Pancreas (tissue), 10 donors: ENCODE data around the gene SORBS2. TPM values are rescaled to one million over a fixed set of nuclear protein-coding genes. Genes with fewer than 3 reads are reported as not detected.

Source experiments
- ATAC-seq, 4 donors: fragments of 200-7000 bp; cut with Tn5 transposase; one replicate each; pipeline versions ENCODE4 v1.8.0 to v1.9.1; 2020; ENCODE audit warnings: mild to moderate bottlenecking in 4 of 4, moderate library complexity in 4 of 4
- DNase-seq, 6 donors: peaks; one replicate each; pipeline ENCODE4 v3.0.0-alpha.2; 2020
- FAIRE-seq: peaks from 2 replicates; lab custom pipeline; 2012; peaks lifted over from hg19 to GRCh38; lab: Jason Lieb, UNC
- H3K27ac ChIP-seq, 4 donors: fragments of 200-600 bp; sonication (generic); 1 replicate in 3 of 4; 2 replicates in 1 of 4; pipeline versions ENCODE4 v1.5.0 to v1.8.0; 2020
- H3K27me3 ChIP-seq, 4 donors: fragments of 200-600 bp; one replicate each; pipeline ENCODE4 v1.8.0; 2021
- H3K36me3 ChIP-seq, 3 donors: fragments of 200-600 bp; sonication (generic) in 1 of 3; one replicate each; pipeline versions ENCODE4 v1.5.0 to v1.8.0; 2020 to 2021
- H3K4me1 ChIP-seq, 3 donors: fragments of 200-600 bp; one replicate each; pipeline ENCODE4 v1.8.0; 2021
- H3K4me3 ChIP-seq, 4 donors: fragments of 200-600 bp; sonication (generic) in 2 of 4; one replicate each; pipeline versions ENCODE4 v1.5.0 to v1.8.0; 2020 to 2021
- H3K9me3 ChIP-seq, 4 donors: fragments of 200-600 bp; one replicate each; pipeline ENCODE4 v1.8.0; 2021
- WGBS, 2 donors: extraction: QIAGEN DNeasy Blood & Tissue Kit; methylation state at CpG; one replicate each; pipeline ENCODE4 v1.1.7; 2013; 5-methylcytosine and 5-hydroxymethylcytosine counted together
- intact Hi-C, 3 donors: fragments of 100-400 bp; cut with DNase I; formaldehyde crosslinking; loops; one replicate each; pipeline versions ENCODE4 v1.11.1 to v1.14.2; 2022
- polyA plus RNA-seq, 2 donors: library from polyadenylated mRNA; stranded (reverse); fragments of 200-250 nt; gene quantifications; one replicate each; pipeline ENCODE4 v1.2.3, GENCODE V29; 2013
- total RNA-seq, 6 donors: library from RNA; stranded (reverse); fragmentation: NEBNext Ultra II Directional in 4 of 6; extraction: Animal tissue kit (Norgen Biotek cat#: 25700) in 4 of 6; gene quantifications; one replicate each; pipeline versions ENCODE4 v1.2.1 to v1.2.4, GENCODE V29; 2021 to 2023
- TF ChIP-seq, protein P1 (sequence below), 4 donors: fragments of 200-600 bp; sonication (generic) in 3 of 4; IDR thresholded peaks; one replicate each; pipeline versions ENCODE4 v1.5.0 to v1.8.0; 2021; ENCODE audit warnings: antibody characterized with exemption in 4 of 4
- donor health status: healthy with polysubstance abuse.
- donor health status: DM: no; HTN: no; CAD: no; lungs with moderate emphysema.
- donor health status: DM: no; HTN: no; CAD: no.
- donor health status: control.
- donor health status: control.
- donor health status: Bipolar disorder and iron deficiency.
- donor health status: DM: yes; HTN: yes; CAD: no.
- donor health status: DM: no; HTN: no; CAD: no.
- donor health status: DM: no; HTN: no; CAD: no.
- donor health status: DM: yes; HTN: yes; CAD: no.

Gene SORBS2
- total and polyA plus RNA-seq, 8 donors = 61.7 to 245 (median 140) TPM

GRCh38 chr4:185666156-185666555 lies 145.8 kb downstream of the SORBS2 start:
- Histone ChIP-seq H3K27me3 (no peaks in the 10 kb centered on the region), H3K9me3 (no peaks in the 10 kb centered on the region), H3K4me3 (no peak overlapping the region), H3K27ac (no peak overlapping the region), H3K4me1 (no peaks in the 10 kb centered on the region), H3K36me3 (peaks cover 0 to 51% (median 17%) of the 10 kb centered on the region in 3 donors)
- 62 to 71% methylated on average over 6 of the region's 6 CpGs for WGBS, 2 donors
- intact Hi-C loops = no loop called here
- ATAC-seq (no peak), DNase-seq (no peak), FAIRE-seq (no peak)
- TF ChIP-seq, protein P1, sequence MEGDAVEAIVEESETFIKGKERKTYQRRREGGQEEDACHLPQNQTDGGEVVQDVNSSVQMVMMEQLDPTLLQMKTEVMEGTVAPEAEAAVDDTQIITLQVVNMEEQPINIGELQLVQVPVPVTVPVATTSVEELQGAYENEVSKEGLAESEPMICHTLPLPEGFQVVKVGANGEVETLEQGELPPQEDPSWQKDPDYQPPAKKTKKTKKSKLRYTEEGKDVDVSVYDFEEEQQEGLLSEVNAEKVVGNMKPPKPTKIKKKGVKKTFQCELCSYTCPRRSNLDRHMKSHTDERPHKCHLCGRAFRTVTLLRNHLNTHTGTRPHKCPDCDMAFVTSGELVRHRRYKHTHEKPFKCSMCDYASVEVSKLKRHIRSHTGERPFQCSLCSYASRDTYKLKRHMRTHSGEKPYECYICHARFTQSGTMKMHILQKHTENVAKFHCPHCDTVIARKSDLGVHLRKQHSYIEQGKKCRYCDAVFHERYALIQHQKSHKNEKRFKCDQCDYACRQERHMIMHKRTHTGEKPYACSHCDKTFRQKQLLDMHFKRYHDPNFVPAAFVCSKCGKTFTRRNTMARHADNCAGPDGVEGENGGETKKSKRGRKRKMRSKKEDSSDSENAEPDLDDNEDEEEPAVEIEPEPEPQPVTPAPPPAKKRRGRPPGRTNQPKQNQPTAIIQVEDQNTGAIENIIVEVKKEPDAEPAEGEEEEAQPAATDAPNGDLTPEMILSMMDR (IDR thresholded peaks at IDR 0.05) = no peak

GRCh38 chr4:185665655-185666054 lies 146.3 kb downstream of the SORBS2 start:
- FAIRE-seq (no peak), ATAC-seq (peak in 3 of 4 donors; percentile 35 to 67 (median 66)), DNase-seq (no peak)
- Histone ChIP-seq H3K4me3 (no peak overlapping the region), H3K27me3 (no peaks in the 10 kb centered on the region), H3K36me3 (peaks cover 0 to 51% (median 21%) of the 10 kb centered on the region in 3 donors), H3K4me1 (no peaks in the 10 kb centered on the region), H3K9me3 (no peaks in the 10 kb centered on the region), H3K27ac (no peak overlapping the region)
- intact Hi-C loops = no loop called here
- TF ChIP-seq, protein P1 (IDR thresholded peaks at IDR 0.05) = no peak
- 82% methylated on average over 11 of the region's 11 CpGs for WGBS, 2 donors

DNA sequence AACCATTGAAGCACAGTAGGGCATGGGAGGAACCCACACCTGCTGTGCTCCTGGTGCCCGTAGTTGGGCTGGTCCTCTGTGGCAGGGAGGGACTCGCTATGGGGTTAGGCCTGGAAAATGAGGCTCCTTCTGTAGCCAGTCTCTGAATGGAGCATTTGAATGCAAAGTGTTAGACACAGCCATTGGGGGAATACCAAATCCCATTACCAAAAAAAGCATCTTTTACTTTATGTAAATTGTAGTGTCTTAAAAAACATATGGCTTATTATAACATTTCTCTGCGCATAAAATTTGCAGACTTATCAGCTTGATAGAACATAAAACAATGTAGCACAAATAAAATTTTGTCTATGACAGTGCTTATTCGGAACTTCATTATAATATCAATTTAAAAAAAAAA lies 147.5 kb downstream of the SORBS2 start:
- WGBS, 2 donors = 97 to 98% methylated on average over 4 of the region's 4 CpGs
- H3K4me1 ChIP-seq = no peaks in the 10 kb centered on the region
- TF ChIP-seq, protein P1 (IDR thresholded peaks at IDR 0.05) = no peak
- no peak for DNase-seq
- H3K9me3 ChIP-seq = no peaks in the 10 kb centered on the region
- intact Hi-C loops = no loop called here
- H3K4me3 ChIP-seq = no peak overlapping the region
- H3K36me3 ChIP-seq = peaks cover 0 to 59% (median 30%) of the 10 kb centered on the region in 3 donors
- H3K27ac ChIP-seq = no peak overlapping the region
- H3K27me3 ChIP-seq = no peaks in the 10 kb centered on the region
- ATAC-seq = no peak
- FAIRE-seq = no peak

- Histone ChIP-seq H3K36me3 (peaks cover 3 to 60% (median 30%) of the 10 kb centered on the region in 3 donors), H3K27me3 (no peaks in the 10 kb centered on the region), H3K27ac (no peak overlapping the region), H3K9me3 (no peaks in the 10 kb centered on the region), H3K4me1 (no peaks in the 10 kb centered on the region), H3K4me3 (no peak overlapping the region)
- ATAC-seq (no peak), FAIRE-seq (no peak), DNase-seq (no peak)
- 87 to 88% methylated on average over 15 of the region's 15 CpGs for WGBS, 2 donors
- TF ChIP-seq, protein P1 (IDR thresholded peaks at IDR 0.05) = no peak
- intact Hi-C loops = no loop called here
These were observed 149.8 kb downstream of the SORBS2 start for GRCh38 chr4:185662030-185662778.

- H3K27ac ChIP-seq = no peak overlapping the region
- no peaks in the 10 kb centered on the region for H3K9me3 ChIP-seq
- WGBS, 2 donors = 92 to 94% methylated on average over 5 of the region's 5 CpGs
- peaks cover 3 to 65% (median 23%) of the 10 kb centered on the region in 3 donors for H3K36me3 ChIP-seq
- H3K27me3 ChIP-seq = no peaks in the 10 kb centered on the region
- no peak overlapping the region for H3K4me3 ChIP-seq
- H3K4me1 ChIP-seq = peaks cover 0 to under 1% (median 0%) of the 10 kb centered on the region in 3 donors
- intact Hi-C loops = no loop called here
- FAIRE-seq (peak; percentile 53), DNase-seq (no peak), ATAC-seq (no peak)
- TF ChIP-seq, protein P1 (IDR thresholded peaks at IDR 0.05) = no peak
These were observed 151.7 kb downstream of the SORBS2 start for GRCh38 chr4:185660340-185660739.
